Left cardiac atrium (tissue), 4 donors: ENCODE measurements around the gene SIAH1. TPM values are rescaled to one million over a fixed set of nuclear protein-coding genes. Genes with fewer than 3 reads are reported as not detected.
"Not testable (repeated sequence)": the region's sequence is repeated elsewhere in the genome, so short reads cannot be mapped to it uniquely, and the experiment has no call there.

Experiments
- ATAC-seq, 2 donors: fragments of 200-7000 bp; cut with Tn5 transposase; one replicate each; pipeline ENCODE4 v1.9.1; 2020; ENCODE audit warnings: mild to moderate bottlenecking in 2 of 2, moderate library complexity in 2 of 2
- DNase-seq: peaks from one replicate; pipeline ENCODE4 v3.0.0-alpha.2; 2020
- intact Hi-C, 2 donors: fragments of 100-400 bp; cut with DNase I; formaldehyde crosslinking; loops; one replicate each; pipeline versions ENCODE4 v1.14.1 to v1.15.1; 2022 to 2023
- total RNA-seq, 2 donors: library from RNA; stranded (reverse); fragmentation: NEBNext Ultra II Directional; extraction: Animal tissue kit (Norgen Biotek cat#: 25700); gene quantifications; one replicate each; pipeline ENCODE4 v1.2.1, GENCODE V29; 2021
- donor health status: DM: no; HTN: yes; CAD: no.
- donor health status: DM: no; HTN: yes; CAD: no; lungs with severe emphysema.
- donor health status: DM: yes; HTN: yes; CAD: no.
- donor health status: Dilated cardiomyopathy.

Gene SIAH1
- total RNA-seq, 2 donors from 2014 or later: 11.6 to 18.0 TPM

GRCh38 chr16:48313905-48314304 is 71.3 kb downstream of the SIAH1 start:
- intact Hi-C loops, ATAC-seq: not testable (repeated sequence)

GRCh38 chr16:48310908-48311641 is 74.1 kb downstream of the SIAH1 start:
- no peak for DNase-seq
- intact Hi-C loops: no loop called here
- ATAC-seq: no peak

More at GRCh38 chr16:48313905-48314304, 71.3 kb downstream of the SIAH1 start:
- not testable (repeated sequence) for DNase-seq

Other genes with a start within 250 kb of the SIAH1 start
- gene ABCC12, start 229.4 kb downstream of the SIAH1 start, total RNA-seq: not detected
- 10 to 100 TPM; 54.3 to 71.6 TPM for gene LONP2, start 141.1 kb downstream of the SIAH1 start, total RNA-seq
- not detected for gene ABCC11, start 137.9 kb downstream of the SIAH1 start, total RNA-seq
- 10 to 100 TPM; 19.2 to 22.5 TPM for gene N4BP1, start 224.8 kb upstream of the SIAH1 start, total RNA-seq